ENCODE data around the gene TMEM271. TPM values are rescaled to one million over a fixed set of nuclear protein-coding genes. Genes with fewer than 3 reads are reported as not detected.

The TMEM271 gene
- polyA plus RNA-seq, 1 donor from 2014 or later, result 16.0 TPM

DNA sequence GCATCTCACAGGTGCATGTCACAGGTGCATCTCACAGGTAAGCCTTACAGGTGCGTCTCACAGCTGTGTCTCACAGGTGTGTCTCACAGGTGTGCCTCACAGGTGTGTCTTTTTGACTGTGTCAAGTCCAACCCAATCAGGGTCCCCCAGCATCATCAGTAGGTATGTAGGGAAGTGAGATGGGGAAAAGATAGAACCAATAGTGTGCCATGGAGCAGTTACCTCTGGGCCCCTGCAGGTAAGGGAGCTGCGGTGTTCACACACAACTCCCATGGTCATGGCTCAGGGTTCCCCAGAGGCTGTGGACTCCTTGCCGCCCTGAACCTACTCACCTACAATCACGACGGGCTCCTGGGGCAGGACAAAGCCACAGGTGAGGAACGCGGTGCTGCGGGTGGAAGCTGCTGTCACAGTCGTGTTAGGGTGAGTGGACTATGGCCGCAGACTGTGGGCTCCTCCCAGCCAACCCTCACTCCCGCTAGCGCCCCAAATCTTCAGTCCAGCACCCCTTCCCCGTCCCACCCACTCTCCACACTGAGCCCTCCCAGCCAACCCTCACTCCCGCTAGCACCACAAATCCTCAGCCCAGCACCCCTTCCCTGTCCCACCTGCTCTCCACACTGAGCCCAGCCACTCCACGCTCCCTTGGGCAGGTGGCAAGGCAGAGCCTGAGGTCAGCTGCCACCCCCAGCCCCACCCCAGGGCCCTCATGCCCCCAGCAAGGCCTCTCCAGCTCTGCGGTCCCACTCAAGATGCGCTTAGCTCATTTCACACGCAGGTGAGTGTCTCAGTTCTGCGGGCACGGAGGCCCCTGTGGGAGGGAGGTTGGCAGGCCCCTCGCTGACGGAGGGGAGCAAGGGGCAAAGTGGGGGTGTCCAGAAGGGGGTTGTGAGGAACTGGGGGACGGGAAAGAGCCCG, 47.2 kb upstream of the TMEM271 start:
- Histone ChIP-seq H3K4me2 (ENCODE audit: low read length) (no peak overlapping the region), H3K4me3 (ENCODE audit: low read length) (no peak overlapping the region), H2AFZ (ENCODE audit: low read depth, low read length) (no peak overlapping the region), H4K20me1 (ENCODE audit: insufficient read depth) (no peaks in the 10 kb centered on the region), H3K27me3 (ENCODE audit: insufficient read depth, low read depth, low read length) (no peaks in the 10 kb centered on the region), H3F3A (ENCODE audit: insufficient read depth, low read length, poor library complexity, severe bottlenecking) (no peaks in the 10 kb centered on the region), H3K79me2 (replicated peaks; ENCODE audit: insufficient read depth, low read length) (no peaks in the 10 kb centered on the region), H3K9me3 (ENCODE audit: low read length) (no peaks in the 10 kb centered on the region), H3K9ac (ENCODE audit: low read length) (no peak overlapping the region), H3K27ac (ENCODE audit: low read length) (no peak overlapping the region), H3K36me3 (ENCODE audit: insufficient read depth, low read length) (no peaks in the 10 kb centered on the region), H3K9me2 (ENCODE audit: insufficient read depth, low read length) (no peaks in the 10 kb centered on the region)
- TF ChIP-seq SMC3 (conservative IDR thresholded peaks at IDR 0.05; ENCODE audit: poor library complexity), result no peak
- TF ChIP-seq EZH2 (IDR thresholded peaks at IDR 0.05; ENCODE audit: borderline replicate concordance, insufficient read depth, low read length, poor library complexity, severe bottlenecking), result no peak
- TF ChIP-seq, protein P1, sequence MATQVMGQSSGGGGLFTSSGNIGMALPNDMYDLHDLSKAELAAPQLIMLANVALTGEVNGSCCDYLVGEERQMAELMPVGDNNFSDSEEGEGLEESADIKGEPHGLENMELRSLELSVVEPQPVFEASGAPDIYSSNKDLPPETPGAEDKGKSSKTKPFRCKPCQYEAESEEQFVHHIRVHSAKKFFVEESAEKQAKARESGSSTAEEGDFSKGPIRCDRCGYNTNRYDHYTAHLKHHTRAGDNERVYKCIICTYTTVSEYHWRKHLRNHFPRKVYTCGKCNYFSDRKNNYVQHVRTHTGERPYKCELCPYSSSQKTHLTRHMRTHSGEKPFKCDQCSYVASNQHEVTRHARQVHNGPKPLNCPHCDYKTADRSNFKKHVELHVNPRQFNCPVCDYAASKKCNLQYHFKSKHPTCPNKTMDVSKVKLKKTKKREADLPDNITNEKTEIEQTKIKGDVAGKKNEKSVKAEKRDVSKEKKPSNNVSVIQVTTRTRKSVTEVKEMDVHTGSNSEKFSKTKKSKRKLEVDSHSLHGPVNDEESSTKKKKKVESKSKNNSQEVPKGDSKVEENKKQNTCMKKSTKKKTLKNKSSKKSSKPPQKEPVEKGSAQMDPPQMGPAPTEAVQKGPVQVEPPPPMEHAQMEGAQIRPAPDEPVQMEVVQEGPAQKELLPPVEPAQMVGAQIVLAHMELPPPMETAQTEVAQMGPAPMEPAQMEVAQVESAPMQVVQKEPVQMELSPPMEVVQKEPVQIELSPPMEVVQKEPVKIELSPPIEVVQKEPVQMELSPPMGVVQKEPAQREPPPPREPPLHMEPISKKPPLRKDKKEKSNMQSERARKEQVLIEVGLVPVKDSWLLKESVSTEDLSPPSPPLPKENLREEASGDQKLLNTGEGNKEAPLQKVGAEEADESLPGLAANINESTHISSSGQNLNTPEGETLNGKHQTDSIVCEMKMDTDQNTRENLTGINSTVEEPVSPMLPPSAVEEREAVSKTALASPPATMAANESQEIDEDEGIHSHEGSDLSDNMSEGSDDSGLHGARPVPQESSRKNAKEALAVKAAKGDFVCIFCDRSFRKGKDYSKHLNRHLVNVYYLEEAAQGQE (IDR thresholded peaks at IDR 0.05; ENCODE audit: borderline replicate concordance), result no peak
- TF ChIP-seq RAD21 (conservative IDR thresholded peaks at IDR 0.05), result no peak
- TF ChIP-seq, protein P2, sequence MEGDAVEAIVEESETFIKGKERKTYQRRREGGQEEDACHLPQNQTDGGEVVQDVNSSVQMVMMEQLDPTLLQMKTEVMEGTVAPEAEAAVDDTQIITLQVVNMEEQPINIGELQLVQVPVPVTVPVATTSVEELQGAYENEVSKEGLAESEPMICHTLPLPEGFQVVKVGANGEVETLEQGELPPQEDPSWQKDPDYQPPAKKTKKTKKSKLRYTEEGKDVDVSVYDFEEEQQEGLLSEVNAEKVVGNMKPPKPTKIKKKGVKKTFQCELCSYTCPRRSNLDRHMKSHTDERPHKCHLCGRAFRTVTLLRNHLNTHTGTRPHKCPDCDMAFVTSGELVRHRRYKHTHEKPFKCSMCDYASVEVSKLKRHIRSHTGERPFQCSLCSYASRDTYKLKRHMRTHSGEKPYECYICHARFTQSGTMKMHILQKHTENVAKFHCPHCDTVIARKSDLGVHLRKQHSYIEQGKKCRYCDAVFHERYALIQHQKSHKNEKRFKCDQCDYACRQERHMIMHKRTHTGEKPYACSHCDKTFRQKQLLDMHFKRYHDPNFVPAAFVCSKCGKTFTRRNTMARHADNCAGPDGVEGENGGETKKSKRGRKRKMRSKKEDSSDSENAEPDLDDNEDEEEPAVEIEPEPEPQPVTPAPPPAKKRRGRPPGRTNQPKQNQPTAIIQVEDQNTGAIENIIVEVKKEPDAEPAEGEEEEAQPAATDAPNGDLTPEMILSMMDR (IDR thresholded peaks at IDR 0.05; ENCODE audit: poor library complexity, severe bottlenecking), result no peak
- no peak for TF ChIP-seq POLR2AphosphoS5 (IDR thresholded peaks at IDR 0.05)
- no peak for TF ChIP-seq MXI1 (conservative IDR thresholded peaks at IDR 0.05; ENCODE audit: poor library complexity, severe bottlenecking)
- no peak for TF ChIP-seq EP300 (conservative IDR thresholded peaks at IDR 0.05; ENCODE audit: poor library complexity, severe bottlenecking)
- TF ChIP-seq TAF1 (IDR thresholded peaks at IDR 0.05; ENCODE audit: low read depth), result no peak

DNA sequence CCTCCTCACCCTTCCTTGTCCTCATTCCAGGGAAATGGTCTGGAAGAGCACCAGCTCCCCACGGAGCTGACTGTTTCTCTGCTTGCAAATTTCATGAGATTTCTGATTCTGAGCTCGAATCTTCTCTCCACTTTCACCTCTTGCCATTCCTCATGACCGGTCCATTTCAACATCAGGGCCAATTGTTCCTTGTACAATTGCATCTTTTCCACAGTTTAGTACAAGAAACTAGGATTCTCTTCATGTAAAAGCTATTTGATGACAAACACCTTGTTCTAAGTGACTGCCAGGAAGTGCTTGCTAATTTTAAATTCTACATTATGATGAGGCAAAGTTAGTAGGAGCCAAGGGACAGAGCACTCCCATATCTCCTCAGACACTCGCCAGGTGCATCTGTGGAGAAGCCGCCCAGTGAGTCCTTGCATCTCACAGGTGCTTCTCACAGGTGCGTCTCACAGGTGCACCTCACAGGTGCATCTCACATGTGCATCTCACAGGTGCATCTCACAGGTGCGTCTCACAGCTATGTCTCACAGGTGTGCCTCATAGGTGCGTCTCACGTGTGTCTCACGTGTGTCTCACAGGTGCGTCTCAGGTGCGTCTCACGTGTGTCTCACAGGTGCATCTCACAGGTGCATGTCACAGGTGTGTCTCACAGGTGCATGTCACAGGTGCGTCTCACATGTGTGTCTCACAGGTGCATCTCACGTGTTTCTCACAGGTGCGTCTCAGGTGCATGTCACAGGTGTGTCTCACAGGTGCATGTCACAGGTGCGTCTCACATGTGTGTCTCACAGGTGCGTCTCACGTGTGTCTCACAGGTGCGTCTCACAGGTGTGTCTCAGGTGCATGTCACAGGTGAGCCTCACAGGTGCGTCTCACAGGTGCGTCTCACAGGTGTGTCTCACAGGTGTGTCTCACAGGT, 46.2 kb upstream of the TMEM271 start:
- no peak overlapping the region for H2AFZ ChIP-seq (ENCODE audit: low read depth, low read length)
- H4K20me1 ChIP-seq (ENCODE audit: insufficient read depth), result no peaks in the 10 kb centered on the region
- no peak overlapping the region for H3K4me3 ChIP-seq (ENCODE audit: low read length)
- no peak overlapping the region for H3K4me2 ChIP-seq (ENCODE audit: low read length)
- H3K27me3 ChIP-seq (ENCODE audit: insufficient read depth, low read depth, low read length), result no peaks in the 10 kb centered on the region
- no peaks in the 10 kb centered on the region for H3K79me2 ChIP-seq (replicated peaks; ENCODE audit: insufficient read depth, low read length)
- no peaks in the 10 kb centered on the region for H3K9me2 ChIP-seq (ENCODE audit: insufficient read depth, low read length)
- no peaks in the 10 kb centered on the region for H3K36me3 ChIP-seq (ENCODE audit: insufficient read depth, low read length)
- H3F3A ChIP-seq (ENCODE audit: insufficient read depth, low read length, poor library complexity, severe bottlenecking), result no peaks in the 10 kb centered on the region
- no peak for TF ChIP-seq MXI1 (conservative IDR thresholded peaks at IDR 0.05; ENCODE audit: poor library complexity, severe bottlenecking)
- no peak for TF ChIP-seq POLR2AphosphoS5 (IDR thresholded peaks at IDR 0.05)
- TF ChIP-seq RAD21 (conservative IDR thresholded peaks at IDR 0.05), result no peak
- TF ChIP-seq SMC3 (conservative IDR thresholded peaks at IDR 0.05; ENCODE audit: poor library complexity), result no peak
- no peak for TF ChIP-seq EP300 (conservative IDR thresholded peaks at IDR 0.05; ENCODE audit: poor library complexity, severe bottlenecking)
- TF ChIP-seq TAF1 (IDR thresholded peaks at IDR 0.05; ENCODE audit: low read depth), result no peak
- TF ChIP-seq, protein P2 (IDR thresholded peaks at IDR 0.05; ENCODE audit: poor library complexity, severe bottlenecking), result no peak
- TF ChIP-seq, protein P1 (IDR thresholded peaks at IDR 0.05; ENCODE audit: borderline replicate concordance), result no peak
- TF ChIP-seq EZH2 (IDR thresholded peaks at IDR 0.05; ENCODE audit: borderline replicate concordance, insufficient read depth, low read length, poor library complexity, severe bottlenecking), result no peak
- H3K9ac ChIP-seq (ENCODE audit: low read length), result no peak overlapping the region
- no peak overlapping the region for H3K27ac ChIP-seq (ENCODE audit: low read length)
- no peaks in the 10 kb centered on the region for H3K9me3 ChIP-seq (ENCODE audit: low read length)

Data from neural cell (in vitro differentiated cells).